GM18951 (cell line): ENCODE data around the gene NDUFS4.
A peak's percentile ranks its signal among the peaks of the same experiment; 100 is the strongest.
"Not testable (repeated sequence)": the region's sequence is repeated elsewhere in the genome, so short reads cannot be mapped to it uniquely, and the experiment has no call there.

Source experiments
- POLR2A ChIP-seq: IDR thresholded peaks from 4 replicates; pipeline ENCODE4 v1.6.1; 2011; ENCODE audit warnings: mild to moderate bottlenecking; ENCODE audit not compliant: insufficient read length, insufficient read depth; ENCODE audit errors: extremely low read depth
- in situ Hi-C: fragments of 300-500 bp; cut with MboI; formaldehyde crosslinking; loops from one replicate; pipeline ENCODE4 v1.12.0; 2022; ENCODE audit warnings: low sequenced_read_pairs, mixed read lengths, inconsistent platforms; ENCODE audit not compliant: unreplicated experiment

NDUFS4 gene

DNA sequence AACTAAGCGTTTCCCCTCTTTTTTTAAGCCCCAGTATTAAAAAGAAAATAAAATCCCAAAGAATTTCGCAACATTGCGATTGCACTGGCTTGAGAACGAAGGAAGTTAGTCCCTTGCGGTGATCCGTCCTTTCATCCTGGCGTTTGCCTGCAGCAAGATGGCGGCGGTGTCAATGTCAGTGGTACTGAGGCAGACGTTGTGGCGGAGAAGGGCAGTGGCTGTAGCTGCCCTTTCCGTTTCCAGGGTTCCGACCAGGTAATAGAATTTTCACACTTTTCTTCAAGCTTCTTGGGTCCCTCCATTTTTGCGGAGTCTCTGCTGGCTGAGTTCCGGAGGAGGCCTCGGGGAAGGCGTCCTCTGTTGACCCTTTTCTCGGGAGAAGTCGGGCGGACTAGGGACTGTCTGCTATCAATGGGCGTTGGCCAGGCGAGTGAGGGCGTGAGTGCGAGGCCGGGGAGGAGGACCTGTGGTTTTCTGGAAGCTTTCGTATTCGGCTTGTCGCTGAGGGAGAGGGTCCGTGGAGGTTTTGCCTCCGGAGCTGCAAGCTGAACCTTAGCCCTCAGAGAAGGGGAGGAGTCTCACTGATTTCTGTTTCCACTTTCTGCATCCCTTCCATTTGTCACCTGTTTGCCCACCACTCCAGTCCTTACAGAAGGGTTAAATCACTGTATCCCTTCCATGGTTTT is at the start of gene NDUFS4:
TSS of gene NDUFS4 (plus strand) at position 134 of the 686 bp plus-strand sequence. CDS start at position 158, 24 bp downstream.
- in situ Hi-C loops: no loop called here
- TF ChIP-seq POLR2A: peak; percentile 76

- in situ Hi-C loops: no loop called here
These were observed 47.9 kb upstream of the NDUFS4 start for GRCh38 chr5:53512539-53512938.

DNA sequence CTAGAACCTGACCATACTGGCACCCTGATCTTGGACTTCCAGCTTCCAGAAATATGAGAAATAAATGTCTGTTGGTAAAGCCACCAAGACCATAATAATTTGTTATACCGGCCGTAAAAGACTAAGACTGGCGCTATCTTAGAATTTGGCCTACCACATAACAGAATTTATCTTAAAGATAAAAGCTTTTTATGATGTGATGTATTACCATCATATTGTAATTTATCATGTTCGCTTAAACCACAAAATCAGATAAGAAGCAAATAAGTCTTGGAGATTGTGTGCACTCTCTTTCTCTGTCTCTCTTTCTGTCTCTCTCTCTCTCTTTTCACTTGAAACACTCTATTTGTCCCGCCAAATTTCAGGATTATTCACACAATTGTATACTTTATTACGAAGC is 44.5 kb upstream of the NDUFS4 start:
- no peak for TF ChIP-seq POLR2A
- in situ Hi-C loops: no loop called here

More at GRCh38 chr5:53512539-53512938, 47.9 kb upstream of the NDUFS4 start:
- no peak for TF ChIP-seq POLR2A

DNA sequence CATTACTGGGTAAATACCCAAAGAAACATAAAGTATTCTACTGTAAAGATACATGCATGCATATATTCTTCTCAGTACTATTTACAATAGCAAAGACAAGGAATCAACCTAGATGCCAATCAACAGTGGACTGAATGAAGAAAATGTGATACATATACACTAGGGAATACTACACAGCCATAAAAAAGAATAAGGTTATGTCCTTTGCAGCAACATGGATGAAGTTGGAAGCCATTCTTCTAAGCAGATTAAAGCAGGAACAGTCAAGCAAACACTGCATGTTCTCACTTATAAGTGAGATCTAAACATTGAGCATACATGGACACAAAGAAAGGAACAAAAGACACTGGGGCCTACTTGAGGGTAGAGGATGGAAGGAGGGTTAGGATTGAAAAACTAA is 39.6 kb upstream of the NDUFS4 start:
- no peak for TF ChIP-seq POLR2A
- in situ Hi-C loops: no loop called here

DNA sequence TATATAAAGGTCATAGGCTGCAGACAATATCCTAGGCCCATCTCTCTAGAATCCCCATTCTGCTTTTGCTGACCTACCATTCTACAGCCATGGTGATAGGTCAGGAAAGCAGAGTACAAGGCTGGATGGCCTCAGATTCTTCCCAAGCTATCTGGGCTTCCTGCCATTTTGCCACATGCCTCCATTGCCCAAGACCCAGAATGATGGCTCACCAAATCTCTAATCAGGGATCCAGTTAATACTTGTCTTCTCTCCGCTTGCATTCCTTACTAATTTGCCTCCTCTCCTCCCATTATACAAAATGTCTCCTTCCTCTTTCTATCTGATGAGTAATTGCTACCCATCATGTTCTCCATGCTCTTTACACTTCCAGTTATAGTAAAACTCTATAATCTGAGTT is 22.7 kb upstream of the NDUFS4 start:
- in situ Hi-C loops: no loop called here
- no peak for TF ChIP-seq POLR2A

DNA sequence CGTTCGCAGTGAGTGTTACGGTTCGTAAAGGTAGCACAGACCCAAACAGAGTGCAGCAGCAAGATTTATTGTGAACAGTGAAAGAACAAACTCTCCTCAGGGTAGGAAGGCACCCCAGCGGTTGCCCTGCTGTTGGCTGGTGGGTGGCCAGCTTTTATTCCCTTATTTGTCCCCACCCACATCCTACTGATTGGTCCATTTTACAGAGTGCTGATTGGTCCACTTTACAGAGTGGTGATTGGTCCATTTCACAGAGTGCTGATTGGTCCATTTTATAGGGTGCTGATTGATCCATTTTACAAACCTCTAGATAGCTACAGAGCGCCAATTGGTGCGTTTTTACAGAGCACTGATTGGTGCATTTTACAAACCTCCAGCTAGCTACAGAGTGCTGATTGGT is 19.7 kb upstream of the NDUFS4 start:
- in situ Hi-C loops: not testable (repeated sequence)

DNA sequence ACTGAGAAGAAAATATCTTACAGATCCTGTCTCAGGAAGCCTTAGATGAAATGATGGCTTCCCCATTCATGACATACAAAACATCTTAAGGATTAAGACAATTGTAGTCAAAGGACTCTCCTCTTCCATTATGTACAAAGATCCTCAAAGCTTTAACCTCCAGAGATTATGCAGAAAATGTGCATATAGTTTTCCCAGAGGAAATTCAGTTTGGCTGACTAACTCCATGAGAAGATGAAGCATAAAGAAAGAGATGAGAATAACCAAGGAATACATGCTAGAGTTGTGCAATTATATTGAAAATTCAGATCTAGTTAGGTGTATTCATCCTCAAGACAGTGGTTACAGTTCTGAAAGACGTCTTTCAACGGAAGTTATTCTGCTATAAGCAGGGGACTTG is 18.6 kb upstream of the NDUFS4 start:
- in situ Hi-C loops: no loop called here

DNA sequence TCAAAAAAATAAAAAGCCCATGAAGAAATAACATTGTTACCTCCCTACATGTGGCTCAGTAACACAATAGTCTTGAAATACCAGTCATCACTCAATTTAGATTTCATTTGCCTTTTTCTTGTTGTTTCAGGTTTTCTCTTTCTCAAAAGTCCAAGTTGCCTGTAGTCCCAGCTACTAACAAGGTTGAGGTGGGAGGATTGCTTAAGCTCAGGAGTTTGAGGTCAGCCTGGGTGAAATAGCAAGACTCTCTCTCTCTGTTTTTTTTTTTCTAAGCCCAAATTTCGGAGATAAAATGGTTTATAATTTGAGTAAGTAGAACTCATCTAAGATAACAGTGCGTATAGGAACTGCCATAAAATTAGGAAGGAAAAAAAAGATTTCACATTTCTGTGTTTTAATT is 17.5 kb upstream of the NDUFS4 start:
- no peak for TF ChIP-seq POLR2A
- in situ Hi-C loops: no loop called here

More for the DNA sequence above, 18.6 kb upstream of the NDUFS4 start:
- TF ChIP-seq POLR2A: no peak

DNA sequence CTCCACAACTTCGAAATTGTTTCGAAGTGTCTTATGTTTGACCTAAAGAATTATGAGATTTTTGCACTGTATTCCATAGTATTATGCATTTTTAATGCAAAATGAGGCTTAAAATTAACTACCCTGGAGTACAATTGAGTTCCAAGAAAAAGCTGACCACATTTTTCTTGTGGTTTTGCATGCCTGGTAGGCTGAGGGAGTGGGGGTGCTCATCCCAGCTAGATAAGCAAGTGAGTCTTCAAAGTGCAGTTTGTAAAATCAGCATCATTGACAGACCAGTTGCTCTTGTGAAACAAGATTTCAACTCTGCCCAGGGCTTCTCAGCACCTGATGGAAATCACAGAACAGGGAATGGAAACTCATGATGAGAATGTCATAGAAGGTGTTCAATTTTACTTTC is 17.0 kb upstream of the NDUFS4 start:
- no peak for TF ChIP-seq POLR2A
- in situ Hi-C loops: no loop called here

- no peak for TF ChIP-seq POLR2A
- in situ Hi-C loops: no loop called here
These were observed 14.7 kb upstream of the NDUFS4 start for GRCh38 chr5:53545744-53546143.

DNA sequence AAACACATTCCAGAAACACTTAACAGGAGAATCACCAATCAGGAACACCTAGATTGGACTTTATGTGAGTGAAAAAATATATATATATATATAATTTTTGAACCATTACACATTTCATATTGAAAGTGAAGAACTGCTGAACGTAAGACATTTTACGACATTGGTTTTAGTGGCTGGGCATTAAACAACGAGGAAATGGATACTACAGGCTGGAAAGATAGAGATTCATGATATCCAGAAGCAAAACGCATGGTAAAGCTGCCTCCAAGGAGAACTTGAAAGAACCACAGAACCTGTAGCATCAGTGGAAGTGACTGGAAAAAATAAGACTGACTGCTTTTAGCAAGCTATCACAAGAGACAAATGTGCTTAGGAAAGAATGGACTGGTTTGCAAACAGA is 13.2 kb upstream of the NDUFS4 start:
- TF ChIP-seq POLR2A: no peak
- in situ Hi-C loops: no loop called here

- in situ Hi-C loops: not testable (repeated sequence)
These were observed 11.9 kb upstream of the NDUFS4 start for GRCh38 chr5:53548501-53548900.

GRCh38 chr5:53549792-53550191 is 10.6 kb upstream of the NDUFS4 start:
- in situ Hi-C loops: no loop called here
- TF ChIP-seq POLR2A: no peak

DNA sequence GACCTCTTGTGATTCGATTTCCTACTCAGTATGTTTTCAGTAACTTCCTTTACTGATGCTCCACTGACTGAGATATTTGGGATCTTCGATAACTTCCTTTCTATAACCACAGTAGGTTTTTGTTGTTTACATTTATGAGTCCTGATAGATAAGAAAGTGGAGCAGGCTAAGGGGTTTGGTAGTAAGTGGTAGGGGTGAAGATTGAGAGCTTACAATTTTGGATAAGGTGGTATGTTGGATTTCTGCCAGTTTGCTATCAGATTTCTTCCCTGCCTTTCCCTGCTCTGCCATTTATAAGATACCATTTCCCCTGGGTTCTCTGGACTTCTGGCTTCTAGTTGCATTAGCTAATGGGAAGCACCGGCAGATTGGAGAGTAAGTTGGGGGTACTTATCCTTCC is 7.9 kb upstream of the NDUFS4 start:
- in situ Hi-C loops: no loop called here
- no peak for TF ChIP-seq POLR2A

DNA sequence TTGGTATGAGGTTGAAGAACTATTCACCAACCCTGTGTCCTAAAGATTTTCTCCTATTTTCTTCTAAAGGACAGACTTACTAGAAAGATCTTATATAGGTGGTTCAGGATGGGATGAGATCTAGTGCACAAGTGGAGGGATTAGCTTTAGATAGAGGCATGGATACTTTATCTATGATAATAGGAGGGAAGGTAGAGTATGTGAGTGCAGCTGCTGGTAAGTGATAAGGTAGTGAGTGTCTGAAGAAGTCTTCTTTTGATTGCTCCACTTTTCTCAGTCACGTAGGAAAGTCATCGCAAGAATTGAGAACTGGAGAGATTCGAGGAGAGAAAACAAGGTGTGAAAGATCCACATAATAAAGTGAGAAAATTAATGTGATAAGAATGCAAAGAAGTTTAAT is 6.0 kb upstream of the NDUFS4 start:
- TF ChIP-seq POLR2A: no peak
- in situ Hi-C loops: no loop called here
